ENCODE results near the gene ATG13.

DNA sequence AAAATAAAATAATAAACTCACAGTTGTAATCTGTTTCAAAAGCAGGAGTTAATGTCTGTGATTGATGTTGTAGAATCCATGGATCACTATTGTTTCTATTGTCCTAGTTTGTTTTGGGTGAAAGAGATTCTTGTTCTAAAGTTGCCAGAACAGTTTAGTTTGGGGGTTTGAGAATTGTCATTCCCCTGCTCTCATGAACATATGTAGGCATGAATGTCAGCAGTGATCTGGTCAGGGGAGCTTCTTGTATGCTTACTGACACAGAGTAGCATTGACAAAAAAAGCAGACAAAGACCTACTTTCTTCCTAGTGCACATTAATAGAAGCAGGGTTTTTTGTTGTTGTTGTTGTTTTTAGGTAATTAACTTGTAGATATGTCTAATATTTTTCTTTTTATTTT, 44.5 kb downstream of the ATG13 start:
- no peak for TF ChIP-seq CTCF (IDR thresholded peaks at IDR 0.05)
- no peak for TF ChIP-seq POLR2A (IDR thresholded peaks at IDR 0.05)
